Uterus (tissue), 2 donors: ENCODE results near the gene DTD1.

ENCODE experiments used
- POLR2A ChIP-seq, 2 donors: fragments of 450-650 bp; IDR thresholded peaks; one replicate each; pipeline ENCODE4 v1.6.1; 2016; ENCODE audit warnings: antibody characterized with exemption in 2 of 2, mild to moderate bottlenecking in 1 of 2, moderate library complexity in 1 of 2
- TF ChIP-seq, protein P1 (sequence below), 4 experiments: fragments of 200-600 bp in 2 of 4; fragments of 450-650 bp in 2 of 4; sonication (generic) in 2 of 4; IDR thresholded peaks; one replicate each; pipeline ENCODE4 v1.5.1; 2016 to 2019; ENCODE audit warnings: antibody characterized with exemption in 4 of 4, mild to moderate bottlenecking in 2 of 4, moderate library complexity in 1 of 4

DNA sequence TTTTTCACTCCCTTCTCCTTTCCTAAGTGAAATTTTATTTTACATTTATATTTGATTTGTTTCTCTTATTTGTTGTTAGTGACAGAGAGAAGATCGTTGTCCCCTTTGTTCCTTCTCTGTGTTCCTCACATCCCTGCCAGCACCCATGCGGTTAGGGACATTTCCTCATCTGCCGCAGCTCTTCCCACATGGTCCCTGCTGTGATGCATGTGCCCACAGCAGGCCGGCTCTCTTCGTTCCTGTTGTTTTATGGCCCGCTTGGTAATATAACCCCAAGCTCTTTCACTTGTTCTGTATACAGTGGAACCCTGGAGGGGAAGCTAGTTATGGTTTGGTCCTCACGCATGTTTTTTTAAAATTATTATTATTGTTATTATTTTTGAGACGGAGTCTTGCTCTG is 23.6 kb downstream of the DTD1 start:
- no peak for TF ChIP-seq POLR2A (IDR thresholded peaks at IDR 0.05)
- TF ChIP-seq, protein P1, sequence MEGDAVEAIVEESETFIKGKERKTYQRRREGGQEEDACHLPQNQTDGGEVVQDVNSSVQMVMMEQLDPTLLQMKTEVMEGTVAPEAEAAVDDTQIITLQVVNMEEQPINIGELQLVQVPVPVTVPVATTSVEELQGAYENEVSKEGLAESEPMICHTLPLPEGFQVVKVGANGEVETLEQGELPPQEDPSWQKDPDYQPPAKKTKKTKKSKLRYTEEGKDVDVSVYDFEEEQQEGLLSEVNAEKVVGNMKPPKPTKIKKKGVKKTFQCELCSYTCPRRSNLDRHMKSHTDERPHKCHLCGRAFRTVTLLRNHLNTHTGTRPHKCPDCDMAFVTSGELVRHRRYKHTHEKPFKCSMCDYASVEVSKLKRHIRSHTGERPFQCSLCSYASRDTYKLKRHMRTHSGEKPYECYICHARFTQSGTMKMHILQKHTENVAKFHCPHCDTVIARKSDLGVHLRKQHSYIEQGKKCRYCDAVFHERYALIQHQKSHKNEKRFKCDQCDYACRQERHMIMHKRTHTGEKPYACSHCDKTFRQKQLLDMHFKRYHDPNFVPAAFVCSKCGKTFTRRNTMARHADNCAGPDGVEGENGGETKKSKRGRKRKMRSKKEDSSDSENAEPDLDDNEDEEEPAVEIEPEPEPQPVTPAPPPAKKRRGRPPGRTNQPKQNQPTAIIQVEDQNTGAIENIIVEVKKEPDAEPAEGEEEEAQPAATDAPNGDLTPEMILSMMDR (IDR thresholded peaks at IDR 0.05) = no peak
